HG03045 (cell line): Measurements from ENCODE around the gene CEBPA.

Source experiments
- ATAC-seq: cut with Tn5 transposase; IDR thresholded peaks from one replicate; pipeline ENCODE4 v1.9.1; 2021; ENCODE audit warnings: mild to moderate bottlenecking, moderate library complexity; ENCODE audit not compliant: unreplicated experiment

The CEBPA gene

GRCh38 chr19:33289261-33289660 is 13.1 kb downstream of the CEBPA start:
- ATAC-seq = no peak

GRCh38 chr19:33288666-33289065 is 13.7 kb downstream of the CEBPA start:
- ATAC-seq = no peak

GRCh38 chr19:33287927-33288326 is 14.4 kb downstream of the CEBPA start:
- ATAC-seq = no peak

- no peak for ATAC-seq
These were observed 14.9 kb downstream of the CEBPA start for GRCh38 chr19:33287438-33287837.

- no peak for ATAC-seq
These were observed 15.4 kb downstream of the CEBPA start for GRCh38 chr19:33286899-33287298.

- ATAC-seq = no peak
These were observed 16.9 kb downstream of the CEBPA start for GRCh38 chr19:33285441-33285927.

GRCh38 chr19:33284756-33285155 is 17.6 kb downstream of the CEBPA start:
- ATAC-seq = no peak

GRCh38 chr19:33284146-33284643 is 18.1 kb downstream of the CEBPA start:
- ATAC-seq = no peak

- ATAC-seq = no peak
These were observed 18.7 kb downstream of the CEBPA start for GRCh38 chr19:33283589-33283988.

- ATAC-seq = no peak
These were observed 20.2 kb downstream of the CEBPA start for GRCh38 chr19:33282036-33282671.

- no peak for ATAC-seq
These were observed 20.9 kb downstream of the CEBPA start for GRCh38 chr19:33281296-33281926.

- ATAC-seq = no peak
These were observed 21.9 kb downstream of the CEBPA start for GRCh38 chr19:33280351-33280921.

GRCh38 chr19:33279430-33280350 is 22.6 kb downstream of the CEBPA start:
- ATAC-seq = no peak

GRCh38 chr19:33278403-33279269 is 23.7 kb downstream of the CEBPA start:
- no peak for ATAC-seq

GRCh38 chr19:33278023-33278402 is 24.3 kb downstream of the CEBPA start:
- no peak for ATAC-seq

- no peak for ATAC-seq
These were observed 24.9 kb downstream of the CEBPA start for GRCh38 chr19:33277434-33277833.

- ATAC-seq = no peak
These were observed 26.3 kb downstream of the CEBPA start for GRCh38 chr19:33275933-33276619.

GRCh38 chr19:33275559-33275932 is 26.8 kb downstream of the CEBPA start:
- no peak for ATAC-seq

GRCh38 chr19:33274663-33275558 is 27.4 kb downstream of the CEBPA start:
- no peak for ATAC-seq
